Stimulated activated CD8-positive, alpha-beta memory T cell treated with anti-CD3 and anti-CD28 coated beads, Interleukin-4, amount 100 ng/mL, for 24 hours (primary cell): ENCODE measurements around the gene AFMID.
A peak's percentile ranks its signal among the peaks of the same experiment; 100 is the strongest.
"Not testable (repeated sequence)": the region's sequence is repeated elsewhere in the genome, so short reads cannot be mapped to it uniquely, and the experiment has no call there.

Source experiments
- DNase-seq: peaks from one replicate; pipeline ENCODE4 v3.0.0-alpha.2; 2020; ENCODE audit warnings: low read depth

AFMID gene

DNA sequence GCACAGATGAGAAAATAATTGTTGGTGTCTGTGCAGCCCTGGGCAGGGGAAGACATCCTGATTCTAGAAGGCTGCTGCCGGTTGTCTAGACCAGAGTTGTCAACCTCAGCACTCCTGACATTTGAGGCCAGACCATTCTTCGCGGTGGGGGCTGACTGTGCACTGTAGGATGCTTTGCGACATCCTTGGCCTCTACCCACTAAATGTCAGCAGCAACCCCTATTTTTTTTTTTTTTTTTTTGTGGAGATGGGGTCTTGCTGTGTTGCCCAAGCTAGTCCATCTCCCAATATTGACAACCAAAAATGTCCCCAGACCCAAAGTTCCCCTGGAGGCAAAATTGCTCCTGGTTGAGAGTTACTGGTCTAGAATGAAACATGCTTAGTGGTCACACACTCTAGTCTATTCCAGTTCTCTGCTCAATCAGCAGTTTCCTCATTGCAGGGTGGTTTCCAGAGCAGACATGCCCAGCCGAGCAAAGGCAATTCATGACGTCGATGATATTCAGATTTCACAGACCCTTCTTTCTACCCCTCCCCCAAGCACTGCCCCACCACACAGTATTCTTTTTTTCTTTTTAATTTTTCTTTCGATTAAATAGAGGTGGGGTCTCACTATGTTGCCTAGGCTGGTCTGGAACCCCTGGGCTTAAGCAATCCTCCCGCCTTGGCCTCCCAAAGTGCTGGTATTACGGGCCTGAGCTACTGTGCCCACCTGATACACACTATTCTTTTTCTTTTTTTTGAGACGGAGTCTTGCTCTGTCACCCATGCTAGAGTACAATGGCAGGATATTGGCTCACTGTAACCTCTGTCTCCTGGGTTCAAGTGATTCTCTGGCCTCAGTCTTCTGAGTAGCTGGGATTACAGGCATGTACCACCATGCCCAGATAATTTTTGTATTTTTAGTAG, 32.0 kb upstream of the AFMID start:
- no peak for DNase-seq

DNA sequence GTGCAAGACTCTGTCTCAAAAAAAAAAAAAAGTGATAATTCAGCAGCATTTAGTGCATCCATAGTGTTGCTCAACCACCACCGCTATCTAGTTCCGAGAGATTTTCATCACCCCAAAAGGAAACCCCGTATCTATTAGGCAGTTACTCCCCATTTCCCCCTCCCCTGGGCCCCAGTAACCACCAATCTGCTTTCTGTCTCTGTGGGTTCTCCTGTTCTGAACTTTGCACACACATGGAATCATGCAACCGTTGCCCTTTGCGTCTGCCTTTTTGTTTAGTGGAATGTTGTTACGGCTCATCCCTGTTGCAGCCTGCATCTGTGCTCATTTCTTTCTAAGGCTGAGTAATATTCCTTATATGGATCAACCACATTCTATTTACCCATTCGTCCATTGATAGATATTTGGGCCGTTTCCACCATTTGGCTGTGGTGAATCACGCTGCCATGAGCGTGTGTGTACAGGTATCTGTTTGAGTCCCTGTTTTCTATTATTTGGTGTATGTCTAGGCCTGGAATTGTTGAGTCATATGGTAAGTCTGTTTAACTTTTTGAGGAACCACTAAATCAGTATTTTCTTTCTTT, 27.5 kb upstream of the AFMID start:
- DNase-seq = no peak

DNA sequence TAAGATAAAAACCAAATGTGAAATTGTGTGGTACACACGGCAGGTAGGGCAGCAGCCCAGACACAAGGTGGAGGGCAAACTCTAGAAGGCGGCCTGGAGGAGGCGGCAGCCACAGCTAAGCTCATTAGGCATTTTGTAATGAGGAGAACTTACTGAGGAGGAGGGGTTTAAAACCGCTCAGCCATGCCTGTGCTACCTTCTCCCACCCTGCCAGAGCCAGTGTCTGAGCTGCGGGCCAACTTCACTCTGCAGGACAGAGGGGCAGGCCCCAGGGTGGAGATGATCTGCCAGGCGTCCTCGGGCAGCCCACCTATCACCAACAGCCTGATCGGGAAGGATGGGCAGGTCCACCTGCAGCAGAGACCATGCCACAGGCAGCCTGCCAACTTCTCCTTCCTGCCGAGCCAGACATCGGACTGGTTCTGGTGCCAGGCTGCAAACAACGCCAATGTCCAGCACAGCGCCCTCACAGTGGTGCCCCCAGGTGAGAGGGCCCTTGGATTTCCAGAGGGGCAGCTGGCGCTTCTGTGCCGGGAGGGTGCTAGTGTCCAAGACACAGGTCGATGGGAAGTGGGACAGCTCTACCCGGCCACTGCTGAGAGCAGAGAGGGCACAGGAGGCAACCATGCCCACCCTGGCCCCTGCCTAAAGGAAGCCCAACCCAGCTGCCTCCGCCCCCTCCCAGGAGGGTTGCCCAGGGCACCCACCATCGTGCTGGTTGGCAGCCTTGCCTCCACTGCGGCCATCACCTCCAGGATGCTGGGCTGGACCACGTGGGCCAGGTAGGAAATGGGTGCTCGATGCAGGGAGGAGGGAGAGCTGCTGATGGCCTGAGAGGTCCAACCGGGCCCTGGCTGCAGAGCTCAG, 23.0 kb upstream of the AFMID start:
- no peak for DNase-seq

DNA sequence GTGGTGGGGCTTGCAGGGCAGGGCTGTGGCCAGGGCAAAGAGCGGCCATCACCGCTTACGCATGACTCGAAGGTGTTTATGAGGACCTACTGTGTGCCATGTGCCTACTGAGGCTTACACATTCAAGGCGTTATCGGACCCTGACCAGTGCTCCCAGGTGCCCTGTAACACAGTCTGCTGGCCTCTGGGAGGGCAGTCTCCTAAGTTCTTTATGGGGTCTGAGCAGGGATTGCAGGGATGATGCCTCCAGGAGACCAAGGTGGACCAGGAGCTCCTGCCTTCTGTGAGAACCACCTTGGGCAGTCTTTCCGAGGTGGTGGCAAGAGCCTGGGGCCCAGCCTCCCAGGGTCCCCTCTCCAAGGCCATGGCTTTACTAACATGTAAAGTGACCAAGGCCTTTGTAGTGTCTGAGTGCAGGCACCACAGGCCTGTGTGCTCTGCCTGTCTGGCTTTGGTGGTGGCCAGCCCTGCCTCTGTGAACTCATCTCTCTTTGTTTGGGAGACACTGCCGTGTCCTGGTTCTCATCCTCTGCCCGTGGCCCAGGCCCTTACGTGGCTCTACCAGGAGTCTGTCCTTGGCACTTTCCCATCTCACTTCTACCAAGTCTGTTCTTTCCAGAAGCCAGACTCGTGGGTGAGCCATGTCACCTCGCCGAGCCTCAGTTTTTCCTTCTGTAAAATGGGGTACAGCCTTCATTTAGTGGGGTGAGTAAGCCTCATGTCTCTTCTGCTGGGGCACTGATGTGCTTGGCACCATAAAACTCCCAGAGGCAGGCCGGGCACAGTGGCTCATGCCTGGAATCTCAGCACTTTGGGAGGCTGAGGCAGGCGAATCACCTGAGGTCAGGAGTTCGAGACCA, 22.2 kb upstream of the AFMID start:
- no peak for DNase-seq

DNA sequence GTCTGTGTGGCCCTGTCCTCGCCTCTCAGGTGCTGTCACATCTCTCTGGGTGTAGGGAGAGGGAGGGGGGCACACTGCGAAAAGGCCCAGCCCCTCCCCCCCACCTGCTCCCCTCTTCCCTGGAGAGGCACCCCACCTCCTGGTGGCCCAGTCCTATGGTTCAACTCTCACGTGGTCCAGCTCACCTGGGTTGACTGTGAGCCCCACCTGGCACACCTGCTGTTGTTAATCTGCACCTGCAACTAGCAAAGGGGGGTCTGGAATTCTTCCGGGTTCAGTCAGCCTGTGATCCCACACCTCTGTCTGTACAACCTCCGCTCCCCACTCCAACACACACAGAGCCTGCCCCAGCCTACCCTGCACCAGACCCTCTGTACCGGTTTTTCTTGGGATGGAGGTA, 20.7 kb upstream of the AFMID start:
- no peak for DNase-seq

DNA sequence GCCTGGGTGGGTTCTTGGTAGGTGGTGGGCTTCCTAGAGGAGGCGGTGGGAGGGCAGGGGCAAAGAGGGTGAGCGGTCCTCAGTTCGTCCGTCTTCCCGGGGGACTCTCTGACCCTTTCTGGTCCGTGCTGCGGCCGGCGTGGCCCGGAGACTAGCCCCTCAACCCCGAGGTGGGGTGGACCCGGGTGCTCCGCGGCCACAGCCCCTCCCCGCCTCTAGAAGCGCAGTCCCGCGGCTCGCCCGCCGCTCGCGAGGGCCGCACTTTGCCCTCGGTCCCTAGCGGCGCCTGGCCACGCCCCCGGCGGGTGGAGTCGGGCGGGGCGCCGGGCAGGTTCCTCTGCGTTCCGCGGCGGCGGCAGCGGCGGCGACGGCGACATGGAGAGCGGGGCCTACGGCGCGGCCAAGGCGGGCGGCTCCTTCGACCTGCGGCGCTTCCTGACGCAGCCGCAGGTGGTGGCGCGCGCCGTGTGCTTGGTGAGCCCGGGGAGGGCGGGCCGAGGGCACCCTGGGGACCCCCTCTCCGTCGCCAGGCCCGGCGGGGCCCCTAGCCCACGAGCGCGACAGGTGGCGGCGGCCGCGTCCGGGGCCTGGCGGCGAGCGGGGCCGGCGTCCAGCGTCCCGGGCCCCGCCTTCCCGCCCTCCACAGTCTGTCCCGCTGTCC, 18.8 kb upstream of the AFMID start, which contains the start of gene SYNGR2:
Gene SYNGR2 (plus strand): TSS at position 340 of the 661 bp plus-strand sequence. CDS start 36 bp downstream, at position 376.
- peak; percentile 75 for DNase-seq

DNA sequence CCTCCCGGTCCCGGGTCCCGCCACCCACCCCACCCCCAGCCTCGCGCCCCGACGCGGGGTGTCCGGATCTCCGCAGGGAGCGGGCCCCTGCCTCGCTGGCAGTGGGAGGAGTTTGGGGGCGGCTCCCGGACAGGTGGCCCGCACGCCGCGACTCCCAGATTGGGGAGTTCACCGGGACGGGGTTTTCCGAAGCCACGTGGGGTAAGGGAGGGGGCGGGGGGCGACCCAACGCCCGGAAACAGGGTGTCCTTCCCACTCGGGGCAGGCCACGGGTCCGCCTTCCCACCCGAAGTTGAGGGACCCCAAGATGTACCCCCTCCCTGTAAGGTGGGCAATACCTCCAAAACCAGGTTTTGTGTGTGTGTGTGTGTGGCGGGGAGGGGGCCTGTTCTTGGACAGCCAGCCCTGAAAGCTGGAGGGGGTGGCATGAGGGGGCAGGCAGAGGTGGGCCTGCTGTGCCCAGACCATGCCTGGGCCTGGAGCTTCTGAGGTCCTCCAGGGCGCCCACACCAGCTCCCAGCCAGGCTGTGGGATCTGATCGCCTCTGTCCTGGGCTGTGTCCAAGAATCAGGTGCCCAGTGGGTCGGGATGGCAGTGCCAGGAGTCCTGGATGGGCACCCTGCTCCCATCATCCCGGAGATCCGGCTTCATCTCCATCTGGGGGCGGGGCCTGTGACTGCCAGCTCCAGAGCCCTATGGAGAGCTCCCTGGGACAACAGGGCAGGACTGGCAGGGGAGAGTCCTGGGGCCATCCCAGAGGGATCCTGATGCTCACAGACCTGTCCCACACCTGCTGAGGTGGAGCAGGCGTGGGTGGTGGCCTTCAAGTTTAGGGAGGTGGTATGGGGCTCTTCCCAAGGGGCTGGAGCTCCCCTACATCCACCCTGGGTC, 18.0 kb upstream of the AFMID start:
- peak; percentile 51 for DNase-seq

DNA sequence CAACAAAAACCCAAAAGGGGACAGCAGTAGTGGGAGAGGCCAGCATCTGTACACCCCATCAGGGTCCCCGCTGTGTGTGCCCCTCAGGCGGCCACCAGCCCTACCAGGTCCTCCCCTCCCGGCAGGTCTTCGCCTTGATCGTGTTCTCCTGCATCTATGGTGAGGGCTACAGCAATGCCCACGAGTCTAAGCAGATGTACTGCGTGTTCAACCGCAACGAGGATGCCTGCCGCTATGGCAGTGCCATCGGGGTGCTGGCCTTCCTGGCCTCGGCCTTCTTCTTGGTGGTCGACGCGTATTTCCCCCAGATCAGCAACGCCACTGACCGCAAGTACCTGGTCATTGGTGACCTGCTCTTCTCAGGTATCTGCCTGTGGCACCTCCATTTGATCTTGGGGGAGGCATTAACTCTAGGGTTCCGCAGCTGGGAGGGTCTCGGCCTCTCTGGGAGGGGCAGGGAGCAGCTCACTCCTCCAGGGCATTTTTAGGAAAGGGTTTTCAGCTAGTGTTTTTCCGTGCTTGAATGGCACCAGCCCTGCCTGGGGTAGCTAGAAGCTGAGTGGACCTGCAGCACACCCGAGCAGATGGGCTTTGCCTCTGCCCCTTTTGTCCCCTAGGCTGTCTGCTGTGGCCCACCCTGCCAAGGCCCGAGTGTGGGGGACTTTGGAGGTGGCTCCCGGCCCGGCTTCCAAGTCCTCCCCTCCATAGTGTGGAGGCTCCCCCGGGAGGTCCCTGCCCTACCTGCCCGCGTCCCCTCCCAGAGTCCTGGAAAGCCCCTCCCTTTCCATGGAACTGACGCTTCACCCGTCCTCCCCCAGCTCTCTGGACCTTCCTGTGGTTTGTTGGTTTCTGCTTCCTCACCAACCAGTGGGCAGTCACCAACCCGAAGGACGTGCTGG, 16.2 kb upstream of the AFMID start:
- no peak for DNase-seq

DNA sequence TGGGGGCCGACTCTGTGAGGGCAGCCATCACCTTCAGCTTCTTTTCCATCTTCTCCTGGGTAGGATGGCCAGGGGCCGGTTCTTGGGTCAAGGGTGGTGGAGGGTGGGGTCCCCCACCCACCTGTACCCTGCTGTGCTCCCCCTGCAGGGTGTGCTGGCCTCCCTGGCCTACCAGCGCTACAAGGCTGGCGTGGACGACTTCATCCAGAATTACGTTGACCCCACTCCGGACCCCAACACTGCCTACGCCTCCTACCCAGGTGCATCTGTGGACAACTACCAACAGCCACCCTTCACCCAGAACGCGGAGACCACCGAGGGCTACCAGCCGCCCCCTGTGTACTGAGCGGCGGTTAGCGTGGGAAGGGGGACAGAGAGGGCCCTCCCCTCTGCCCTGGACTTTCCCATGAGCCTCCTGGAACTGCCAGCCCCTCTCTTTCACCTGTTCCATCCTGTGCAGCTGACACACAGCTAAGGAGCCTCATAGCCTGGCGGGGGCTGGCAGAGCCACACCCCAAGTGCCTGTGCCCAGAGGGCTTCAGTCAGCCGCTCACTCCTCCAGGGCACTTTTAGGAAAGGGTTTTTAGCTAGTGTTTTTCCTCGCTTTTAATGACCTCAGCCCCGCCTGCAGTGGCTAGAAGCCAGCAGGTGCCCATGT, 15.4 kb upstream of the AFMID start:
- not testable (repeated sequence) for DNase-seq

DNA sequence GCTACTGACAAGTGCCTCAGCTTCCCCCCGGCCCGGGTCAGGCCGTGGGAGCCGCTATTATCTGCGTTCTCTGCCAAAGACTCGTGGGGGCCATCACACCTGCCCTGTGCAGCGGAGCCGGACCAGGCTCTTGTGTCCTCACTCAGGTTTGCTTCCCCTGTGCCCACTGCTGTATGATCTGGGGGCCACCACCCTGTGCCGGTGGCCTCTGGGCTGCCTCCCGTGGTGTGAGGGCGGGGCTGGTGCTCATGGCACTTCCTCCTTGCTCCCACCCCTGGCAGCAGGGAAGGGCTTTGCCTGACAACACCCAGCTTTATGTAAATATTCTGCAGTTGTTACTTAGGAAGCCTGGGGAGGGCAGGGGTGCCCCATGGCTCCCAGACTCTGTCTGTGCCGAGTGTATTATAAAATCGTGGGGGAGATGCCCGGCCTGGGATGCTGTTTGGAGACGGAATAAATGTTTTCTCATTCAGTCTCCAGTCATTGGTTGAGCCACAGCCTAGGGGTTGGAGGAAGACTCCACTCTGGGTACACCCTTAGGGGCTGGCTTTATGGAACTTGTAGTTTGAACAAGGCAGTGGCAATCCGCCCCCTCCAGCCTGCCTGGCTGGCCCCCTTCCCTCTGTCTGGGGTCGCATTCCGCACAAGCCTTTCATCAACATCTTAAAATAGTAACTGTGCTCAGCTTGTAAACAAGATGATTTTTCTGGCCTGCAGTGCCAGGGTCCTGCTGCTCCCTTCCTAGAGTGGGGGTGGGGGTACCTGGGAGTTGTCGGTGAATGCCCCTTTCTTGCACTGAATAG, 14.7 kb upstream of the AFMID start:
- no peak for DNase-seq

DNA sequence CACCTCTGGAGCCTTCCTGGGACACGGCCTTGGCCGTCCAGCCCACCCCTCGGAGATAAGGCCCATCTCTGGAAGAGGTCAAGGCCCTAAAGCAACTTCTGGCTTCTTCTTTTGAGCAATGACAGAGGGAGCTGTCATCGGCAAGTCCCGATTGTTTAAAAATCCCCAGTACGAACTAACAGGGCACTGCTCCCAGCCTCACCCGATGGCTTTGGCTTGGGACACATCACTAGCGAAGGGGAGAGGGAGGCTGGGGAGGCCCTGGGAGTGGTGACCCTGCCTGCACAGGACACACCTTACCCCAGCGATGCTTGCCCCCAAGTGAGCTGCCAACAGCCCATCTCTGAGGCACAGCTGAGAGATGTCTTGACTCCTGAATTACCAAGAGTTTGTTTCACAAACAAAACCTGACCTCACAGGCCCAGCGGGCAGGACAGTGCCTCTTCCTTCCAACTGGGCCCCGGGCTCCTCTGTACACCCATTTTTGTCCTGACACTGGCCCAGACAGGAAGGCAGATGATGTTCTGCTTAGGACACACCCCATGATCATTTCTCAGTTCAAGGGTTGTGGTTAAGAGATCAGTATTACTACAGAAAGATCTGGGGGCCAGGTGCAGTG, 14.0 kb upstream of the AFMID start:
- no peak for DNase-seq

DNA sequence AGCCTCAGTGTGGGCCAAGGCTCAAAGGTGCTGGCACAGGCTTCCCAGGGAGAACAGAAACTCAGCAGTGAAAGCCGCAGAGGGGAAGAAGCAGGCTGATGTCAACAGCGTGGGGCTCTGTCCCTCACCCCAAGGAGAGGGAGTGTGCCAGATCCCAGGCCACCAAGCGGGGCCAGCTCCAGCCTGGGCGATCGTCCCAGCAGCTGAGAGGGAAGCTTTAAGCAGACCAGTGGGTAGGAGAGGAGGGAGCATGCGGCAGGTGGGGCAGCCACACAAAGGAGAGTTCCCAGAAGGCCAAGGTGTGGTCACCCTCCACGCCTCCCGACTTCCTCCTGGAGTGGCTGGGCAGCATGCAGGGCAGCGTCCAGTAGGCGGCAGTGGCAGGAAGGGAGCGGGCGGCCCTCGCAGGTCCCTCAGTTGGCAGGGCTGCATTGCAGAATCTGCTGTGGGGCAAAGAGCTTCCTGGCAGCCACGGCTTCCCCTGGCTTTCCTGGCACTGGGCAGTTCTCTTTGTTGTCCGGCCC, 12.8 kb upstream of the AFMID start:
- DNase-seq = no peak

DNA sequence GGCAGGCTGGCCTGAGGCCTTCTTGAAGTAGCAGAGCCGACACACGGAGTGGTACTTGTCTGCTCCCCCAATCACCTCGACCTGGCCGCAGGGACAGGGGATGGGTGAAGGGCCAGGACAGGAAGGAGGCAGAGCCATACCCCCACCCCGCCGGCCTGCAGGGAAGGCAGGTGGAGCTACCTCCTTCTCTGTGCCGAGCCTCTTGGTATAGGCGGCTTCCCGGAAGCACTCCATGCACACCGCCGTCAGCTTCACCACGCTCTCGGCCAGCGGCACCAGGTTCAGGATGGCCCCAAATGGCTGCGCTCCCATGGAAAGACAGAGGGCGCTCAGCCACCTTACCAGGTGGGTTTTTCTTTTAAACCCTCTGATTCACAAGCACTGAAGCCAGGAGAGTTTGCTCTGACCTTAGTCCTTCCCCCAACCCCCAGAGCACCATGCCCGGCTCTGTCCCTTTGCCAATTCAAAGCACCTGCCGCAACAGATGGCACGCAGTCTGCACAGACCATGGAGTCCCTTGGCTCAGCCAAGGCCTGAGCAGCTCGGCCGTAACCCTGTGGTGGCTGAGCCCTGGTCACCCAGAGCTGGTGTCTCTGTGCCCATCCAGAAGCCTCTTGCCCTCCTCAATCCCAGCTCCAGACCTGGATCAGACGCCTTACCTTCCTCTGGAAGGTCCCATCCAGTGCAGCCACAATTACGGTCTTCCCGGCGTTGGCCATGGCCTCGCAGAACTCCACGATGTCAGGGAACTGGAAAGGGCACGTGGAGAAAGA, 12.1 kb upstream of the AFMID start:
- DNase-seq = no peak

DNA sequence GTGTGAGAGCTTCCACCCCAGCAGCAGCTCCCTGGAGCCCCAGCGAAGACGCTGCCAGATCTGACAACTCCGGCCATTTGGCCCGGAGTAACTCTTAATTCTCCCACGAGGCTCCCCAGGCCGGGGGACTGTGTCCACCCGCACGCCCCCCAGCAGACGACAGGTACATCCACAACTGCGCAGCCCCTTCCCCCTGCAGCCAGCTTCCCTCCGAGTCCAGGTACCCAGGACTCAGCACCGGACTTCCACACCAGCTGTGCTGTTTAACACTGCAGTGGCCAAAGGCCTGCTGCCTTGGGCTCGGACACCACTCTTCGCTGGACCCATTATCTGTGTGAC, 11.6 kb upstream of the AFMID start:
- no peak for DNase-seq

DNA sequence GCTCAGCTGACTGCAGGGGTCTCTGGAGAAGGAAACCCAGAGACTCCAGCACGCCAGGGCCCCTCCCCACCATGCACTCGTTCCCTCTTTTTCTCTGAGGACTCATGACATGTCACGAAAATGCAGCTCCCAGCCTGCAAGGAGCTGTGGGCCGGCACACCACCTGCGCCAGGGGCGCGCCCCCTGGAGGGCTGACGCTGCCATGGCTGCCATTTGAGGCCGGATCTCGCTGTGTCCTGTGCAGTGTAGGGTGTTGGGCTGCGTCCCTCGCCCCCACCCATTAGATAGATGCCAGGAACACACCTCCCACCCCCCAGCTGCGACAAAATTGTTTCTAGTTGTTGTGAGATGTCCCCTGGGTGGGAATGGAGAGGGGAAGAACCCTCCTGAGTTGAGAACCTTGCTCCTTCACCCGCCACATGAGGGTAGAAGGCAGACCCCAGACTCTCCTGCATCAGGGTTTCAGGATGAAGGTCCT, 10.6 kb upstream of the AFMID start:
- DNase-seq = peak; percentile 61

DNA sequence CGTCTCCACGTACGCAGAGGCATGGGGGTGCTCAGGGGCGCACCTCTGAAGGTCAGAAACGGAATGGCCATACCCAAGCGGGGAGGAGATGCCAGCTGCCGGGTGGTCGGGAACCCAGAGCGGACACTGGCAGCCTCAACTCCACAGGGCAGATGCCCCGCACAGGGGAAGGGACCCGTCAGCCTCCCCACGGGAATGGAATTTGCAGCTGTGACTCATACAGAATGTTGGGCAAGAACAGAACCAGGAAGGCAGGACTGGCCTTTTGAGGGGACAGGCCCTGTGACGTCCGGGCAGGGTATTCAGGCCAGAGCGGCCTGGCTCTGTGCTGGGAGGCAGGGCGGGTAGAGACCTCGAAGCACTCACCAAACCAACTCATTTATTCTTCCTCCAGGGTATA, 7.8 kb upstream of the AFMID start:
- DNase-seq = no peak
